Heart left ventricle (tissue), 16 donors: ENCODE measurements around the gene COL27A1. TPM values are rescaled to one million over a fixed set of nuclear protein-coding genes. Genes with fewer than 3 reads are reported as not detected.

ENCODE experiments used
- ATAC-seq, 4 donors: fragments of 200-7000 bp; cut with Tn5 transposase; one replicate each; pipeline ENCODE4 v1.9.1; 2020 to 2022; ENCODE audit warnings: moderate library complexity in 4 of 4, mild to moderate bottlenecking in 3 of 4, moderate number of reproducible peaks in 1 of 4
- DNase-seq, 5 donors: peaks; one replicate each; pipeline ENCODE4 v3.0.0-alpha.2; 2020
- H3K27ac ChIP-seq, 12 donors: fragments of 200-600 bp; sonication (generic) in 4 of 12; one replicate each; pipeline versions ENCODE4 v1.5.0 to v1.8.0; 2016 to 2022; ENCODE audit warnings: mild to moderate bottlenecking in 2 of 12
- H3K27me3 ChIP-seq, 9 donors: fragments of 200-600 bp; sonication (generic) in 2 of 9; one replicate each; pipeline versions ENCODE4 v1.5.1 to v1.8.0; 2016 to 2022; ENCODE audit warnings: mild to moderate bottlenecking in 3 of 9
- H3K36me3 ChIP-seq, 9 donors: fragments of 200-600 bp; sonication (generic) in 2 of 9; one replicate each; pipeline versions ENCODE4 v1.5.0 to v1.8.0; 2018 to 2022; ENCODE audit warnings: mild to moderate bottlenecking in 2 of 9
- H3K4me1 ChIP-seq, 12 donors: fragments of 200-600 bp; sonication (generic) in 4 of 12; one replicate each; pipeline versions ENCODE4 v1.5.0 to v1.8.0; 2016 to 2022; ENCODE audit warnings: mild to moderate bottlenecking in 3 of 12
- H3K4me3 ChIP-seq, 12 donors: fragments of 200-600 bp; sonication (generic) in 4 of 12; one replicate each; pipeline versions ENCODE4 v1.5.0 to v1.8.0; 2017 to 2022; ENCODE audit warnings: mild to moderate bottlenecking in 9 of 12, moderate library complexity in 4 of 12
- H3K9me3 ChIP-seq, 12 donors: fragments of 200-600 bp; sonication (generic) in 4 of 12; one replicate each; pipeline versions ENCODE4 v1.5.0 to v1.8.0; 2016 to 2022; ENCODE audit warnings: mild to moderate bottlenecking in 1 of 12
- CTCF ChIP-seq, 12 donors: fragments of 200-600 bp; sonication (generic) in 4 of 12; IDR thresholded peaks; one replicate each; pipeline versions ENCODE4 v1.5.0 to v1.8.0; 2018 to 2022; ENCODE audit warnings: antibody characterized with exemption in 12 of 12, mild to moderate bottlenecking in 5 of 12
- POLR2A ChIP-seq, 2 donors: fragments of 450-650 bp; IDR thresholded peaks; one replicate each; pipeline ENCODE4 v1.6.1; 2017; ENCODE audit warnings: antibody characterized with exemption in 2 of 2, mild to moderate bottlenecking in 2 of 2, moderate library complexity in 2 of 2
- WGBS, 4 donors: extraction: QIAGEN DNeasy Blood & Tissue Kit in 2 of 4; methylation state at CpG; one replicate each; pipeline versions ENCODE4 v1.1.5 to v1.1.7; 2013 to 2018; 5-methylcytosine and 5-hydroxymethylcytosine counted together
- intact Hi-C, 10 donors: fragments of 100-400 bp; cut with DNase I; formaldehyde crosslinking; loops; one replicate each; pipeline versions ENCODE4 v1.11.1 to v1.14.2; 2022
- polyA plus RNA-seq, 2 donors: library from polyadenylated mRNA; stranded (reverse); fragments of 200-250 nt; gene quantifications; one replicate each; pipeline ENCODE4 v1.2.3, GENCODE V29; 2013
- total RNA-seq, 9 donors: library from RNA; depleted of rRNA in 2 of 9; stranded (reverse); fragments of >200 nt in 2 of 9; fragmentation: NEBNext Ultra II Directional in 3 of 9; extraction: Animal tissue kit (Norgen Biotek cat#: 25700) in 3 of 9; gene quantifications; one replicate each; pipeline versions ENCODE4 v1.1.0 to v1.2.4, GENCODE V29; 2016 to 2023
- donor health status: ischemic (EF 13 %, LVEDD 7.1; RV severe dilation, severe dysfunction).
- donor health status: healthy with polysubstance abuse.
- donor health status: DM: no; HTN: yes; CAD: no.
- donor health status: DM: no; HTN: no; CAD: no.
- donor health status: ischemic (EF 25% LVEDD 6.9; RV normal size, moderate dysfunction).
- donor health status: ischemic (EF 25% LVEDD 5.7; RV mildly dilated, moderate dysfunction).
- donor health status: healthy.
- donor health status: DM: yes; HTN: yes; CAD: no.
- donor health status: ischemic (EF 35%, LVEDD 5.7; RV mildly dilated, moderate dysfunction).
- donor health status: nonischemic (EF 11% LVEDD 7.7; RV severe dilation, severe dysfunction).
- donor health status: DM: yes; HTN: yes; CAD: no.
- donor health status: PGD.
- donor health status: ischemic (EF 29% LVEDD 5.4; RV normal size, mild dysfunction).
- donor health status: nonischemic (EF 23%, LVEDD 6.1; RV moderate dilation, normal function).

Gene COL27A1
- total and polyA plus RNA-seq, 11 donors: 2.3 to 14.2 (median 5.2) TPM

DNA sequence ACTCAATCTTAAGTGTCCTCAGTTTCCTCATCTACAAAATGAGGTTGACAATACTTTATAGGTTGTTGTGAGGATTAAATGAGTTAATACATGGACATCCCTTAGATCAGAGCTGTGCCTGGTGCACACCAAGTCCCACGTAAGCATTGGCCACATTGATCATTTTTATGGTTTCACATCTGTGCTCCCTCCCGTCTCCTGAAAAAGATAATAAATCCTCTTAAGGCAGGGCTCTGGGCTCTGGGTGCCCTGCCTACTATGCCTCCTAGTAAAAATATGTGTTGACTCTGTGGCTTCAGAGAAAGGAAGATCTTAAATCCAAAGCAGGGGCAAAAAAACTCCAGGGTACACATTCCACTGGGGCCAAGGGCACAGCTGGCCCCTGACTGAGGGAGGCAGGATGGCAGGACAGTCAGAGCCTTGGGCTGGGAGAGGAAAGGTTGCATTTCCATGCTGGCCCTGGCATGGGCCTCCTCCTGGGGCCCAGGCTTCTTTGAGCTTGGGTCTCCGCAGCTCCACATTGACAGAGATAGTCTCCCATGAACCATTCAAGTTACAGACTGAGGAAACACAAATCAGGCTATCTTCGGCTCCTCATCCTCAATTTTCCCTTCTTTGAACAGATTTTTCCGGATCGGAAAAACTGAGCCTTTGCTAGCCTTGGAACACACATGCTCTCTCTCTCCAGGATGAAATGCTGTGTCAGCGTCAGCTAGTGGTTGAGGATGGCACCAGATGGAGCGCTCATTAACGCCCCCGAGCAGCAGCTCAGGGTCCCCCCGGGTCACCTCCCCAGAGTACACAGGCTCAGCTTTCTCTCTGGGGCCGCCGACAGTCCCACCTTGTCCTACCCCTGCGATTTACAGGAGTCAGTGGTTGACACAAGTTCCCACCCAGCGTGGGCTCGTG lies 33.9 kb upstream of the COL27A1 start:
- DNase-seq (no peak), ATAC-seq (no peak)
- Histone ChIP-seq H3K27ac (no peak overlapping the region), H3K4me1 (peaks cover 0 to 16% (median 0%) of the 10 kb centered on the region in 12 donors), H3K36me3 (no peaks in the 10 kb centered on the region), H3K27me3 (peaks cover 0 to 4% (median 0%) of the 10 kb centered on the region in 9 donors), H3K9me3 (no peaks in the 10 kb centered on the region), H3K4me3 (no peak overlapping the region)
- intact Hi-C loops: no loop called here
- TF ChIP-seq POLR2A (IDR thresholded peaks at IDR 0.05) (no peak), CTCF (IDR thresholded peaks at IDR 0.05) (no peak)
- 75 to 81% (median 79%) methylated on average over 11 to 16 of the region's 16 CpGs for WGBS, 4 donors

- H3K4me1 ChIP-seq: peaks cover 0 to 14% (median 0%) of the 10 kb centered on the region in 12 donors
- intact Hi-C loops: no loop called here
- 82 to 90% (median 85%) methylated on average over 6 to 9 of the region's 9 CpGs for WGBS, 4 donors
- peaks cover 0 to 2% (median 0%) of the 10 kb centered on the region in 12 donors for H3K9me3 ChIP-seq
- TF ChIP-seq CTCF (IDR thresholded peaks at IDR 0.05) (no peak), POLR2A (IDR thresholded peaks at IDR 0.05) (no peak)
- DNase-seq (no peak), ATAC-seq (no peak)
- H3K27me3 ChIP-seq: peaks cover 0 to 4% (median 0%) of the 10 kb centered on the region in 9 donors
- H3K36me3 ChIP-seq: no peaks in the 10 kb centered on the region
- H3K27ac ChIP-seq: no peak overlapping the region
- H3K4me3 ChIP-seq: no peak overlapping the region
Measured at GRCh38 chr9:114122136-114123027, 33.0 kb upstream of the COL27A1 start.

DNA sequence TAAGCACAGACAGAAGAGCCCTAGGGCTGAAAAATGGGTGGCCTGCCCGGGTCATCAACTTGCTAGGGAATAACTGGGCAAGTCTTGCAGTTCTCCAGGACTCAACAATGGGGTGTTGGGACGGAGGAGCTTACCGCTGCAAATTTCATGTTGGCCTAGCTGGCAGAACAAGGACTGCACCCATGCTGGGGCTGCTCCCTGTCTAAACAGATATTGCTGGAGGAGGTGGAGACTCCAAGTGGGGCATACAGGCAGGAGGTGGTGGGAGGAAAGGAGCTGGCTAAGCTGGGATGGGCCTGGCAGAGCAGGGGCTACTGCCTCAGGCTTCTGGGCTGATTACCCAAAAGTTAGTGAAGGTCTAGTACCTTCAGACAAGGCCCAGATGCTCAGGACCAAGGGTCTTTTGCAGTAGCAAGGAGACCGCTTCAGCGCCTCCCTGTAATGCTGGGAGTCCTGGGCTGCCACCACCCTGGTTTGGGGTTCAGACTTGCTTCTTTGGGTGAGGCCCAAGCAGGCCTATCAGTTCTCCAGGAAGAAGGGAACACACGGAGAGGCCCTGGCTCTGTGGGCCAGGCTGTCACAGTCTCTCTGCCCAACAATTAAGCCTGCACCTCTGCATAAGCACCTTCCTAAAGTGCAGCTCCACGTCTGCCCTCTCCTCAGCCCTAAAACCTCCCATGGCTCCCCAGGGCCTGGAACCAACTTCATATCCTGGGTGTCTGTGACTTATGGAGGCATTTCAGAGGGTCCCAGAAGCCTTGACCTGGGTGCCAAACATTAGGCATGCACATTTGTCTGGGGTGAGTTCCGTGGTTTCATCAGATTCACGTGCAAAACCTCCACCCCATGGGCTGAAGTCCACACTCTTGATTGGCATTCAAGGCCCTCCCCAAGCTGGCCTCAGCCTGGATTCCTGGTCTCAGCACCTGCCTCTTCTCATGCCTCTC lies 32.0 kb upstream of the COL27A1 start:
- ATAC-seq (no peak), DNase-seq (no peak)
- Histone ChIP-seq H3K27ac (no peak overlapping the region), H3K36me3 (no peaks in the 10 kb centered on the region), H3K4me1 (peaks cover 0 to 14% (median 0%) of the 10 kb centered on the region in 12 donors), H3K9me3 (peaks cover 0 to 10% (median 0%) of the 10 kb centered on the region in 12 donors), H3K27me3 (peaks cover 0 to 4% (median 0%) of the 10 kb centered on the region in 9 donors), H3K4me3 (no peak overlapping the region)
- intact Hi-C loops: no loop called here
- WGBS, 4 donors: 86 to 91% (median 88%) methylated on average over 8 to 9 of the region's 9 CpGs
- TF ChIP-seq POLR2A (IDR thresholded peaks at IDR 0.05): no peak
- TF ChIP-seq CTCF (IDR thresholded peaks at IDR 0.05): no peak
